Measurements from ENCODE around the gene SAP30.
A peak's percentile ranks its signal among the peaks of the same experiment; 100 is the strongest.

The SAP30 gene

GRCh38 chr4:173367946-173368345 lies 2.8 kb upstream of the SAP30 start:
- DNase-seq (ENCODE audit: low spot score): no peak

GRCh38 chr4:173370130-173370476 lies 651 bp upstream of the SAP30 start:
- no peak for DNase-seq (ENCODE audit: low spot score)

GRCh38 chr4:173371292-173372192 lies 788 bp downstream of the SAP30 start:
- peak; percentile 82 for DNase-seq (ENCODE audit: low spot score)

GRCh38 chr4:173374588-173374987 lies 3.8 kb downstream of the SAP30 start:
- no peak for DNase-seq (ENCODE audit: low spot score)

GRCh38 chr4:173379929-173380328 lies 9.2 kb downstream of the SAP30 start:
- DNase-seq (ENCODE audit: low spot score): no peak

GRCh38 chr4:173380987-173381386 lies 10.2 kb downstream of the SAP30 start:
- DNase-seq (ENCODE audit: low spot score): no peak

GRCh38 chr4:173381610-173382009 lies 10.9 kb downstream of the SAP30 start:
- DNase-seq (ENCODE audit: low spot score): no peak

GRCh38 chr4:173382349-173382748 lies 11.6 kb downstream of the SAP30 start:
- no peak for DNase-seq (ENCODE audit: low spot score)

GRCh38 chr4:173386751-173387150 lies 16.0 kb downstream of the SAP30 start:
- no peak for DNase-seq (ENCODE audit: low spot score)

- no peak for DNase-seq (ENCODE audit: low spot score)
Measured at GRCh38 chr4:173391701-173392100, 20.9 kb downstream of the SAP30 start.

GRCh38 chr4:173397604-173398003 lies 26.9 kb downstream of the SAP30 start:
- DNase-seq (ENCODE audit: low spot score): peak; percentile 23

GRCh38 chr4:173398220-173398619 lies 27.5 kb downstream of the SAP30 start:
- DNase-seq (ENCODE audit: low spot score): peak; percentile 42

GRCh38 chr4:173398779-173399415 lies 28.1 kb downstream of the SAP30 start, which contains the start of gene SCRG1:
Gene SCRG1 (minus strand): TSS chr4:173399116. CDS start chr4:173391414, 7,702 bp downstream.
- peak; percentile 83 for DNase-seq (ENCODE audit: low spot score)

GRCh38 chr4:173401063-173401462 lies 30.3 kb downstream of the SAP30 start:
- no peak for DNase-seq (ENCODE audit: low spot score)

- no peak for DNase-seq (ENCODE audit: low spot score)
Measured at GRCh38 chr4:173403051-173403450, 32.3 kb downstream of the SAP30 start.

- no peak for DNase-seq (ENCODE audit: low spot score)
Measured at GRCh38 chr4:173404296-173404865, 33.6 kb downstream of the SAP30 start.

GRCh38 chr4:173405840-173406606 lies 35.3 kb downstream of the SAP30 start:
- no peak for DNase-seq (ENCODE audit: low spot score)

- DNase-seq (ENCODE audit: low spot score): peak; percentile 90
Measured at GRCh38 chr4:173410079-173410478, 39.3 kb downstream of the SAP30 start.

- DNase-seq (ENCODE audit: low spot score): no peak
Measured at GRCh38 chr4:173411106-173411693, 40.4 kb downstream of the SAP30 start.

- DNase-seq (ENCODE audit: low spot score): no peak
Measured at GRCh38 chr4:173413036-173413435, 42.3 kb downstream of the SAP30 start.

GRCh38 chr4:173414456-173414855 lies 43.7 kb downstream of the SAP30 start:
- DNase-seq (ENCODE audit: low spot score): no peak

- DNase-seq (ENCODE audit: low spot score): no peak
Measured at GRCh38 chr4:173415092-173415491, 44.3 kb downstream of the SAP30 start.

Measured in globus pallidus (tissue), 1 donor.